Stimulated activated CD4-positive, alpha-beta T cell treated with anti-CD3 and anti-CD28 coated beads, TNF-alpha, amount 100 ng/mL, for 4 hours (primary cell): Measurements from ENCODE around the gene ATN1.

Experiments
- DNase-seq, 3 experiments: peaks; one replicate each; pipeline ENCODE4 v3.0.0-alpha.2; 2020; ENCODE audit warnings: low read depth in 3 of 3

Gene ATN1

GRCh38 chr12:6944381-6945186 lies 16.8 kb downstream of the ATN1 start:
- DNase-seq = peak; percentile 71 to 76 (median 75)

GRCh38 chr12:6945613-6946012 lies 17.9 kb downstream of the ATN1 start:
- no peak for DNase-seq

- DNase-seq = no peak
Observed at GRCh38 chr12:6946033-6946919, 18.5 kb downstream of the ATN1 start.

- DNase-seq = no peak
Observed at GRCh38 chr12:6946920-6947374, 19.2 kb downstream of the ATN1 start.

GRCh38 chr12:6947615-6948014 lies 19.9 kb downstream of the ATN1 start:
- no peak for DNase-seq

- DNase-seq = no peak
Observed at GRCh38 chr12:6948873-6949594, 21.3 kb downstream of the ATN1 start.

- DNase-seq = no peak
Observed at GRCh38 chr12:6950401-6950801, 22.6 kb downstream of the ATN1 start.

GRCh38 chr12:6950811-6951540 lies 23.2 kb downstream of the ATN1 start, which contains the start of gene PTPN6:
Gene PTPN6, plus strand, starts transcription at chr12:6951356. Its CDS starts 157 bp downstream, at chr12:6951513.
- peak in 1 of 3 experiments; percentile 64 for DNase-seq

GRCh38 chr12:6951551-6952120 lies 23.9 kb downstream of the ATN1 start:
- DNase-seq = no peak

- no peak for DNase-seq
Observed at GRCh38 chr12:6952121-6952862, 24.5 kb downstream of the ATN1 start.

- no peak for DNase-seq
Observed at GRCh38 chr12:6952863-6953441, 25.2 kb downstream of the ATN1 start.

GRCh38 chr12:6953442-6954315 lies 25.9 kb downstream of the ATN1 start:
- peak in 2 of 3 experiments; percentile 77 to 82 for DNase-seq

- DNase-seq = no peak
Observed at GRCh38 chr12:6954316-6955107, 26.8 kb downstream of the ATN1 start.

- DNase-seq = no peak
Observed at GRCh38 chr12:6955108-6956020, 27.6 kb downstream of the ATN1 start.

- no peak for DNase-seq
Observed at GRCh38 chr12:6956021-6956727, 28.4 kb downstream of the ATN1 start.

- DNase-seq = no peak
Observed at GRCh38 chr12:6957151-6957701, 29.5 kb downstream of the ATN1 start.
